Measurements from ENCODE around the gene SELENOI. TPM values are rescaled to one million over a fixed set of nuclear protein-coding genes. Genes with fewer than 3 reads are reported as not detected.

Gene SELENOI, protein sequence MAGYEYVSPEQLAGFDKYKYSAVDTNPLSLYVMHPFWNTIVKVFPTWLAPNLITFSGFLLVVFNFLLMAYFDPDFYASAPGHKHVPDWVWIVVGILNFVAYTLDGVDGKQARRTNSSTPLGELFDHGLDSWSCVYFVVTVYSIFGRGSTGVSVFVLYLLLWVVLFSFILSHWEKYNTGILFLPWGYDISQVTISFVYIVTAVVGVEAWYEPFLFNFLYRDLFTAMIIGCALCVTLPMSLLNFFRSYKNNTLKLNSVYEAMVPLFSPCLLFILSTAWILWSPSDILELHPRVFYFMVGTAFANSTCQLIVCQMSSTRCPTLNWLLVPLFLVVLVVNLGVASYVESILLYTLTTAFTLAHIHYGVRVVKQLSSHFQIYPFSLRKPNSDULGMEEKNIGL
- total RNA-seq = 16.2 and 22.8 TPM in 2 replicates

DNA sequence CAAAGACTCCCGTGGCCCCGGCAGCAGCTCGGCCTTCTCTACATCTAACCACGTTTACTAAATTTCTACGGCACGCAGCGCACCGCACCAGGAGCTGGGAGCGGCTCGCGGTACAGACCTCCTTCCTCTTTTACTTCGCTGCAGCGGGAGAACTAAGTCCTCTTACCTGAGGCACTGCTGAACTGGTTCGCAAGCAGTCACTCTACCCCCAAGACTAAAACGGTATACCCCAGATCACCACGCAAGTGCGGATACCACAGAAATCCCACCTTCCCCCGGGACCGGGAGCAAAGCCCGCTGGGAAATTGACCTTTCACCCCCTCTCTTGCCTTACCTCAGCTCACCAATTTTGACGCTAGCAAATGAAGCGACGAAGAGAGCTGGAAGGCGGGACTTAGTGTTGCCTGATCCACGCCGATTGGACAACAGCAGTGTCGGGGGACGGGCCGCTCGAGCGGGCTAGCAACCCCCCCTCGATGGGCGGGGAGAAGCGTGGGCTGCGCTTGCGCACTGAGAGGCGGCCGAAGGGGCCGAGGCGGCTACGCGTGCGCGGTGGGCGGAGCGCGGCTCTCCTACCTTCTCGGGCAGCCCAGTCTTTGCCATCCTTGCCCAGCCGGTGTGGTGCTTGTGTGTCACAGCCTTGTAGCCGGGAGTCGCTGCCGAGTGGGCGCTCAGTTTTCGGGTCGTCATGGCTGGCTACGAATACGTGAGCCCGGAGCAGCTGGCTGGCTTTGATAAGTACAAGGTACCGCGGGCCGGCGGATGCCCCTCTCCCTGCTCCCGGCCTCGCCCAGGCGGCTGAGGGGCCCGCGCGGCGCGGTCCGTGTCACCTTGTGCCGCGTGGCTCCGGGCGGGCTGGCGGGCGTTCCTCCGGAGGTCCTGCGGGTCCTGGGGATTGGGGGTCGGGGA lies at the start of gene SELENOI:
TSS of gene SELENOI (plus strand) at position 599 of the 909 bp plus-strand sequence. CDS start at position 689, 90 bp downstream.

DNA sequence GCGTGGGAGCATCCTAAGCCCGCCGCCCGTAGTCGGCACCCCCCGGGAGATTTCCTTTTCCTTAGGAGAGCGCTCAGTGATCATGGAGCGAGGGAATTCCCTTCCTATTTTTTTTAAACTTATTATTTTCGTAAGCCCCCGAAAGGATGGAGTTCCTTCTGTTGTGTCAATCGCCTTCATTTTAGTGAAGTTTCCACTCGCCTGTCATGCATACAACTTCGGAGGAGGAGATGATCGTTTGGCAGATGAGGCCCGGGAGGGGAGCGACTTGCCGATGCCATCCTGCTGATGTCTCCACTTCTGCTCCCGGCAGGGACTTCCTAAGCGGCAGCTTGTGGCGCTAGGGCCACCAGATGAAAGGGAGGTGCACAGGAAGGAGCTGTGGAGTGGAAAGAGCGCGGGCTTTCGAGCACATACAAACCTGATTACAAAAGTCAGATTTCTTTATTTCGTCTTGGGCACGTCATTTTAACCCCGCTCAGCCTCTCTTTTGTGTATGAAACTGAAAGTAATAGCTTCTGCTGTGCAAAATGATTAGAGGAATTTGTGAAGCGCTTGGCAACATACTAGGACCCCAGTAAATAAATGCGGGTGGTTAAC lies 611 bp downstream of the SELENOI start, which contains the start of gene ADGRF3:
TSS of gene ADGRF3 (minus strand) at position 336 of the 600 bp plus-strand sequence. CDS start 555 bp downstream, outside the sequence.

DNA sequence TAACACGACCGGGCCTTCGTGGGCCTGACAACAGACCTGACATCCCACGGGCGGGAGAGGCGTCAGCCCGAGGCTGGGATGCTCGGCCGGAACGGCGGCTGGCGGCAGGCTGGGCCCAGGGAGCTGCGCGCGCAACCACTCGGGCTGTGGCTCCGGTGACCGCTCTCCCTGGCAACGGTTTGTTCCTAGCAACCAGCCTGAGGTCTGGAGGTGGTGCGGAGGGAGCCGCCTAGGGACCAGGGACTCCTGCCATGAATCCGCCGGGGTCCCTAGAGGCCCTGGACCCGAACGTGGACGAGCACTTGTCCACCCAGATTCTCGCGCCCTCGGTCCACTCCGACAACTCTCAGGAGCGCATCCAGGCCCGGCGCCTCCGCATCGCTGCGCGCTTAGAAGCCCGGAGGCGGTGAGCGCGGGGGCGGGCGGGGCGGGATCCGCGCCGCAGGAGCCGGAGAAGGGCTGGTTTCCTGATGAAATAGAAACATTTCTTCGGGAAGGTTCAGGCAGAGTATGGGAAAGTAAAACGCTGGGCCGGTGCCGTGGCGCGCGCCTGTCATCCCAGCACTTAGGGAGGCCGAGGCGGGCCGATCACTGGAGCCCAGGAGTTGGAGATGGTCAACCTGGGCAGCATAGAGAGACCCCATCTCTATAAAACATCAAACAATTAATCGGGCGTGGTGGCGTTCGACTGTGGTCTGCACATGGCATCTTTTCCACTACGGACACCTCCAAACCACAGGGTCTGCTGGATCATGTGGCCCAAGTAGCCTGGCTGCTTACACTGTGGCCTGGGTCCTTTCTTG lies 56.0 kb downstream of the SELENOI start, which contains the start of gene DRC1:
TSS of gene DRC1 (plus strand) at position 182 of the 803 bp plus-strand sequence. CDS start at position 252, 70 bp downstream.

Other genes starting within 250 kb of the SELENOI start
- 0.61 and 0.65 TPM in 2 replicates for gene GAREM2, start 173.1 kb upstream of the SELENOI start, total RNA-seq
- 175 and 176 TPM in 2 replicates for gene HADHA, start 101.5 kb upstream of the SELENOI start, total RNA-seq
- 96.8 and 108 TPM in 2 replicates for gene HADHB, start 101.2 kb upstream of the SELENOI start, total RNA-seq
- gene ADGRF3, start 646 bp downstream of the SELENOI start, total RNA-seq = not detected in 2 replicates
- gene DRC1, start 55.8 kb downstream of the SELENOI start, total RNA-seq = not detected in 2 replicates
- under 0.01 and 0.15 TPM in 2 replicates for gene OTOF, start 132.0 kb downstream of the SELENOI start, total RNA-seq

Measured in epithelial cell of umbilical artery (primary cell).